DOHH2 (cell line): Measurements from ENCODE around the gene FTCDNL1.

ENCODE experiments used
- H3F3A ChIP-seq: fragments of 200-600 bp; sonication (generic), shearing (Covaris generic); 2 replicates; pipeline ENCODE4 v1.6.0; 2016; ENCODE audit warnings: antibody characterized with exemption, mild to moderate bottlenecking; ENCODE audit not compliant: control insufficient read depth, insufficient read depth
- H3K27ac ChIP-seq: fragments of 200-600 bp; sonication (generic); 2 replicates; pipeline ENCODE4 v1.5.1; 2014; ENCODE audit warnings: low read depth, mild to moderate bottlenecking, low read length, moderate library complexity
- H3K27me3 ChIP-seq: fragments of 200-600 bp; sonication (generic); 2 replicates; pipeline ENCODE4 v1.6.1; 2014; ENCODE audit warnings: mild to moderate bottlenecking, low read length, mixed read lengths; ENCODE audit not compliant: control insufficient read depth
- H3K36me3 ChIP-seq: fragments of 200-600 bp; sonication (generic); 2 replicates; pipeline ENCODE4 v1.6.1; 2014; ENCODE audit warnings: mild to moderate bottlenecking, low read length, moderate library complexity, mixed read lengths; ENCODE audit not compliant: control insufficient read depth
- H3K4me1 ChIP-seq: fragments of 200-600 bp; sonication (generic); 2 replicates; pipeline ENCODE4 v1.6.1; 2014; ENCODE audit warnings: mild to moderate bottlenecking, low read length, mixed read lengths; ENCODE audit not compliant: control insufficient read depth
- H3K4me2 ChIP-seq: fragments of 200-600 bp; sonication (generic); 2 replicates; pipeline ENCODE4 v1.6.0; 2014; ENCODE audit warnings: mild to moderate bottlenecking, low read length, moderate library complexity
- H3K4me3 ChIP-seq: fragments of 200-600 bp; sonication (generic); 2 replicates; pipeline ENCODE4 v1.5.1; 2014; ENCODE audit warnings: mild to moderate bottlenecking, low read length, mixed read lengths
- H3K79me2 ChIP-seq: fragments of 200-600 bp; sonication (generic); 2 replicates; pipeline ENCODE4 v1.6.1; 2014; ENCODE audit warnings: mild to moderate bottlenecking, low read length, mixed read lengths; ENCODE audit not compliant: control insufficient read depth
- H3K9me2 ChIP-seq: fragments of 200-600 bp; sonication (generic); replicated peaks from 2 replicates; pipeline ENCODE4 v1.6.1; 2014; ENCODE audit warnings: mild to moderate bottlenecking, low read length, mixed read lengths; ENCODE audit not compliant: control insufficient read depth
- H3K9me3 ChIP-seq: fragments of 200-600 bp; sonication (generic); 2 replicates; pipeline ENCODE4 v1.6.1; 2014; ENCODE audit warnings: antibody characterized with exemption, low read length, mixed read lengths; ENCODE audit not compliant: control insufficient read depth, insufficient read depth
- H4K20me1 ChIP-seq: fragments of 200-600 bp; sonication (generic); 2 replicates; pipeline ENCODE4 v1.6.0; 2014; ENCODE audit warnings: low read depth, mild to moderate bottlenecking, antibody characterized with exemption, low read length, moderate library complexity; ENCODE audit not compliant: control insufficient read depth, insufficient read depth
- CTCF ChIP-seq: fragments of 200-600 bp; sonication (generic); IDR thresholded peaks from one replicate; pipeline ENCODE4 v1.5.1; 2014; ENCODE audit warnings: antibody characterized with exemption, mild to moderate bottlenecking, low read depth, low read length; ENCODE audit not compliant: poor library complexity, severe bottlenecking
- EZH2phosphoT487 ChIP-seq: fragments of 200-600 bp; sonication (generic); IDR thresholded peaks from 2 replicates; pipeline ENCODE4 v1.6.1; 2017; ENCODE audit warnings: borderline replicate concordance, mild to moderate bottlenecking, antibody characterized with exemption, low read length, moderate library complexity, mixed read lengths

The FTCDNL1 gene

GRCh38 chr2:199814817-199815211 is 36.2 kb downstream of the FTCDNL1 start:
- Histone ChIP-seq H3K9me2 (no peaks in the 10 kb centered on the region), H3K36me3 (no peaks in the 10 kb centered on the region), H3K4me1 (no peaks in the 10 kb centered on the region), H3K4me3 (no peak overlapping the region), H3K9me3 (no peaks in the 10 kb centered on the region), H3F3A (no peaks in the 10 kb centered on the region), H3K27me3 (no peaks in the 10 kb centered on the region), H3K27ac (no peak overlapping the region), H4K20me1 (no peaks in the 10 kb centered on the region), H3K79me2 (no peaks in the 10 kb centered on the region), H3K4me2 (no peak overlapping the region)
- TF ChIP-seq EZH2phosphoT487 = no peak
- TF ChIP-seq CTCF = no peak

- Histone ChIP-seq H3K27me3 (no peaks in the 10 kb centered on the region), H3K27ac (no peak overlapping the region), H3K4me3 (no peak overlapping the region), H3K9me3 (no peaks in the 10 kb centered on the region), H3F3A (no peaks in the 10 kb centered on the region), H3K36me3 (no peaks in the 10 kb centered on the region), H3K9me2 (no peaks in the 10 kb centered on the region), H4K20me1 (no peaks in the 10 kb centered on the region), H3K4me2 (no peak overlapping the region), H3K79me2 (no peaks in the 10 kb centered on the region), H3K4me1 (no peaks in the 10 kb centered on the region)
- TF ChIP-seq EZH2phosphoT487 (no peak), CTCF (no peak)
These were observed 36.7 kb downstream of the FTCDNL1 start for GRCh38 chr2:199814101-199814816.

- Histone ChIP-seq H3K9me2 (no peaks in the 10 kb centered on the region), H3K4me3 (no peak overlapping the region), H3K36me3 (no peaks in the 10 kb centered on the region), H3K27me3 (no peaks in the 10 kb centered on the region), H3K9me3 (no peaks in the 10 kb centered on the region), H3K4me2 (no peak overlapping the region), H3K4me1 (no peaks in the 10 kb centered on the region), H3F3A (no peaks in the 10 kb centered on the region), H3K79me2 (no peaks in the 10 kb centered on the region), H4K20me1 (no peaks in the 10 kb centered on the region), H3K27ac (no peak overlapping the region)
- TF ChIP-seq CTCF (no peak), EZH2phosphoT487 (no peak)
These were observed 38.5 kb downstream of the FTCDNL1 start for GRCh38 chr2:199812493-199812892.
